Uterus (tissue), 4 donors: Measurements from ENCODE around the gene PRDX2. TPM values are rescaled to one million over a fixed set of nuclear protein-coding genes. Genes with fewer than 3 reads are reported as not detected.

ENCODE experiments used
- DNase-seq, 2 donors: peaks; one replicate each; pipeline ENCODE4 v3.0.0-alpha.2; 2019 to 2020
- H3K27ac ChIP-seq, 2 donors: fragments of 200-600 bp; sonication (generic); 1 replicate in 1 of 2; 2 replicates in 1 of 2; pipeline ENCODE4 v1.5.1; 2016 to 2018
- H3K27me3 ChIP-seq, 2 donors: fragments of 200-600 bp; sonication (generic); one replicate each; pipeline ENCODE4 v1.5.1; 2018 to 2019; ENCODE audit warnings: control low read depth in 1 of 2
- H3K36me3 ChIP-seq, 2 donors: fragments of 200-600 bp; sonication (generic); one replicate each; pipeline ENCODE4 v1.5.1; 2019; ENCODE audit warnings: control low read depth in 1 of 2
- H3K4me1 ChIP-seq, 2 donors: fragments of 200-600 bp; sonication (generic); one replicate each; pipeline ENCODE4 v1.5.1; 2018 to 2019; ENCODE audit warnings: control low read depth in 1 of 2
- H3K4me3 ChIP-seq, 2 donors: fragments of 200-600 bp; sonication (generic); 1 replicate in 1 of 2; 2 replicates in 1 of 2; pipeline ENCODE4 v1.5.1; 2018 to 2019; ENCODE audit warnings: mild to moderate bottlenecking in 1 of 2
- H3K9me3 ChIP-seq, 2 donors: fragments of 200-600 bp; sonication (generic); one replicate each; pipeline ENCODE4 v1.5.1; 2019; ENCODE audit warnings: control low read depth in 1 of 2
- POLR2A ChIP-seq, 2 donors: fragments of 450-650 bp; IDR thresholded peaks; one replicate each; pipeline ENCODE4 v1.6.1; 2016; ENCODE audit warnings: antibody characterized with exemption in 2 of 2, mild to moderate bottlenecking in 1 of 2, moderate library complexity in 1 of 2
- intact Hi-C: fragments of 100-400 bp; cut with DNase I; formaldehyde crosslinking; loops from one replicate; pipeline ENCODE4 v1.15.1; 2023; ENCODE audit warnings: low total_unique reads
- microRNA-seq: library from miRNA; unstranded; fragments of <30 nt; microRNA quantifications from one replicate; pipeline ENCODE4, GENCODE V29; 2016; ENCODE audit warnings: borderline microRNAs expressed, borderline replicate concordance
- small RNA-seq: library from RNA; depleted of rRNA; stranded (forward); fragments of <200 nt; gene quantifications from one replicate; pipeline ENCODE3, GENCODE V24; 2016
- total RNA-seq, 4 donors: library from RNA; depleted of rRNA in 3 of 4; stranded (reverse); fragments of >200 nt in 3 of 4; gene quantifications; one replicate each; pipeline versions ENCODE4 v1.1.0 to v1.2.4, GENCODE V29; 2014 to 2023
- TF ChIP-seq, protein P1 (sequence below), 4 experiments: fragments of 200-600 bp in 2 of 4; fragments of 450-650 bp in 2 of 4; sonication (generic) in 2 of 4; IDR thresholded peaks; one replicate each; pipeline ENCODE4 v1.5.1; 2016 to 2019; ENCODE audit warnings: antibody characterized with exemption in 4 of 4, mild to moderate bottlenecking in 2 of 4, moderate library complexity in 1 of 4
- donor health status: DM: yes; HTN: yes; CAD: no.

PRDX2 gene
- total RNA-seq, 4 donors from 2014 or later: 148 to 178 (median 163) TPM

DNA sequence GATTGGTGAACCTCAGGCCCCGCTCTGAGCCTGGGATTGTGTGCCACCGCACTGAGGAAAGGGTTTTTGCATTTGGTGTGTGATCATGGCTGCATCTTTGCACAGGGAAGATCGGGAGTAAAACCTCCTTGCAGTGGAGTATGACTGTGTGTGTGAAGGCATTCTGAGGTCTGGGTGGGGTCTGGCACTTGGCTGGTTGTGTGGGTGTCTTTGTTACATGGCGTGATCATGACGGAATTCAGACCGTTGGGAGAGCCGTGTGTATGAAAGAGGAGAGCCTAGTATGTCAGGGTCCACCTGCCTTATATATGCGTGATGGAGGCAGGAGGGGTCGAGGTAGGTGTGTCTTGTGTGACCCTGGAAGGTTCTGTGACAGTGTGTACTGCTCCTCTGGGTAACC is 50.7 kb downstream of the PRDX2 start:
- H3K27me3 ChIP-seq: no peaks in the 10 kb centered on the region
- no peak overlapping the region for H3K27ac ChIP-seq
- H3K4me3 ChIP-seq: no peak overlapping the region
- H3K4me1 ChIP-seq: no peaks in the 10 kb centered on the region
- TF ChIP-seq, protein P1, sequence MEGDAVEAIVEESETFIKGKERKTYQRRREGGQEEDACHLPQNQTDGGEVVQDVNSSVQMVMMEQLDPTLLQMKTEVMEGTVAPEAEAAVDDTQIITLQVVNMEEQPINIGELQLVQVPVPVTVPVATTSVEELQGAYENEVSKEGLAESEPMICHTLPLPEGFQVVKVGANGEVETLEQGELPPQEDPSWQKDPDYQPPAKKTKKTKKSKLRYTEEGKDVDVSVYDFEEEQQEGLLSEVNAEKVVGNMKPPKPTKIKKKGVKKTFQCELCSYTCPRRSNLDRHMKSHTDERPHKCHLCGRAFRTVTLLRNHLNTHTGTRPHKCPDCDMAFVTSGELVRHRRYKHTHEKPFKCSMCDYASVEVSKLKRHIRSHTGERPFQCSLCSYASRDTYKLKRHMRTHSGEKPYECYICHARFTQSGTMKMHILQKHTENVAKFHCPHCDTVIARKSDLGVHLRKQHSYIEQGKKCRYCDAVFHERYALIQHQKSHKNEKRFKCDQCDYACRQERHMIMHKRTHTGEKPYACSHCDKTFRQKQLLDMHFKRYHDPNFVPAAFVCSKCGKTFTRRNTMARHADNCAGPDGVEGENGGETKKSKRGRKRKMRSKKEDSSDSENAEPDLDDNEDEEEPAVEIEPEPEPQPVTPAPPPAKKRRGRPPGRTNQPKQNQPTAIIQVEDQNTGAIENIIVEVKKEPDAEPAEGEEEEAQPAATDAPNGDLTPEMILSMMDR (IDR thresholded peaks at IDR 0.05): no peak
- no peak for TF ChIP-seq POLR2A (IDR thresholded peaks at IDR 0.05)
- no peak for DNase-seq
- peaks cover 0 to 12% of the 10 kb centered on the region in 2 donors for H3K9me3 ChIP-seq
- intact Hi-C loops: no loop called here
- no peaks in the 10 kb centered on the region for H3K36me3 ChIP-seq

DNA sequence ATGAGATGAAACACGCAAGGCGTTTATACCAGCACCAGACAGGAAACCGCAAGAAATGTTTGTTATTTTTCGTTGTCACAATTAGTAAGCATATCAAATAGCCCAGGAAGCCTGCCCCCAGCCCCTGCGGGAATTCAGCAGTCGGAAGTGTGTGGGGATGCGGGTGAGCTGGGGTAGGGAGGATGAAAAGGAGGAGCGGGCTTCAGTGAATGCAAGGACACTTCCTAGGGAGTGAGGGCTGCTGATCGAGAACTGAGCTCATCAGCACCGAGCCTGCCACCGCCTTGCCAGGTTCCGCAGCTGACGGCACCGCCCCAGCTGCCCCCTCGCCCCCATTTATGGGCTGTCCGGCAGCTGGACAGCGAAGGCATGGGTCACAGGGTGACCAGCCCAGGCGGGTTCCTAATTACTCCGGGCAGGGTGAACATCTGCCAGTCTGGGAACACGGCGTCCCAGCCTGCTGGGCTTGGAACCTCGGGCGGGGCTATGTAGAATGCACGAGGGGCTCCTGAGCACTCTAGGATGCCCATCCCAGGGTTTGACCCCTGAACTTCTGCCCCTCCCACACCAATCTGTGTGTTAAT is 51.6 kb downstream of the PRDX2 start:
- TF ChIP-seq, protein P1 (IDR thresholded peaks at IDR 0.05): no peak
- no peak for TF ChIP-seq POLR2A (IDR thresholded peaks at IDR 0.05)
- Histone ChIP-seq H3K27me3 (no peaks in the 10 kb centered on the region), H3K36me3 (no peaks in the 10 kb centered on the region), H3K27ac (no peak overlapping the region), H3K9me3 (peaks cover 0 to 12% of the 10 kb centered on the region in 2 donors), H3K4me1 (no peaks in the 10 kb centered on the region), H3K4me3 (no peak overlapping the region)
- intact Hi-C loops: no loop called here
- DNase-seq: no peak

DNA sequence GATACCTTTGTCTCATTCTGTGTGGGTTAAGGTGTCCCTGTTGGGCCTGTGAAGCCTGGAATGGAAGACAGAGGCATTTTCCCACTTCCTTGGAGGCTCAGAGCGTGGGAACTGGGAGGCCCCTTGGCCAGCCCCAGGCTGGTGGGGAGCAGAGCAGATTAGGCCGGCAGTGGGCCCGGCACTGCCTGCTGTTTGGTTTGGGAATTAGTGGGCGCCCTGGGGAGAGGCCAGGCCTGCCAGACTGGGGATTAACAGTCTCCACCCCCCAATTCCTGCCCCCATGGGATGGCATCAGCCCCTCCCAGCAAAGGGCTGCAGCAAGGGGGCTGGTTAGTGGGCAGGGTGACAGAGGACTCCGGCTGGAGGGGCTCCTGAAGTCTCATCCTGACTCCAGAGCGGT is 53.1 kb downstream of the PRDX2 start:
- no peaks in the 10 kb centered on the region for H3K27me3 ChIP-seq
- TF ChIP-seq POLR2A (IDR thresholded peaks at IDR 0.05): no peak
- TF ChIP-seq, protein P1 (IDR thresholded peaks at IDR 0.05): no peak
- DNase-seq: no peak
- intact Hi-C loops: no loop called here
- no peaks in the 10 kb centered on the region for H3K4me1 ChIP-seq
- no peak overlapping the region for H3K27ac ChIP-seq
- peaks cover 0 to 12% of the 10 kb centered on the region in 2 donors for H3K9me3 ChIP-seq
- no peaks in the 10 kb centered on the region for H3K36me3 ChIP-seq
- no peak overlapping the region for H3K4me3 ChIP-seq

Small RNA genes within 50 kb of the gene (microRNA-seq; reads per million reads assigned to microRNA genes)
- not detected for gene MIR5684

Small RNA genes within 50 kb of the gene (small RNA-seq; reads per million reads assigned to genes)
- gene MIR5684: not detected

Other genes starting within 250 kb of the PRDX2 start
- gene ZNF490, start 191.0 kb downstream of the PRDX2 start, total RNA-seq: 10 to 100 TPM in 2 of 4 donors, 1 to 10 TPM in 1, under 1 TPM in 1; 0.59 to 15.4 (median 8.1) TPM
- gene ZNF791, start 190.9 kb downstream of the PRDX2 start, total RNA-seq: 10 to 100 TPM; 22.9 to 67.9 (median 37.1) TPM
- gene MAN2B1, start 135.1 kb downstream of the PRDX2 start, total RNA-seq: 10 to 100 TPM; 15.9 to 54.1 (median 42.8) TPM
- 10 to 100 TPM in 2 of 4 donors, 1 to 10 TPM in 2; 1.5 to 24.7 (median 8.5) TPM for gene WDR83, start 135.0 kb downstream of the PRDX2 start, total RNA-seq
- 100 to 1,000 TPM in 2 of 4 donors, 10 to 100 TPM in 2; 70.9 to 125 (median 97.1) TPM for gene DHPS, start 119.9 kb downstream of the PRDX2 start, total RNA-seq
- not detected for gene GNG14, start 113.8 kb downstream of the PRDX2 start, total RNA-seq
- gene FBXW9, start 105.2 kb downstream of the PRDX2 start, total RNA-seq: 1 to 10 TPM in 2 of 4 donors, not detected in 2; 3.8 to 9.5 TPM
- gene TNPO2, start 77.9 kb downstream of the PRDX2 start, total RNA-seq: 10 to 100 TPM; 29.7 to 92.9 (median 71.2) TPM
- gene TRIR, start 67.1 kb downstream of the PRDX2 start, total RNA-seq: 100 to 1,000 TPM in 3 of 4 donors, 10 to 100 TPM in 1; 88.8 to 490 (median 244) TPM
- gene GET3, start 64.3 kb downstream of the PRDX2 start, total RNA-seq: 10 to 100 TPM; 15.4 to 57.4 (median 36.4) TPM
- under 1 TPM in 2 of 4 donors, not detected in 2; 0.14 to 0.29 TPM for gene BEST2, start 50.0 kb downstream of the PRDX2 start, total RNA-seq
- gene HOOK2, start 26.2 kb downstream of the PRDX2 start, total RNA-seq: 10 to 100 TPM in 2 of 4 donors, 1 to 10 TPM in 1, under 1 TPM in 1; 0.59 to 37.5 (median 14.0) TPM
- 100 to 1,000 TPM in 1 of 4 donors, 10 to 100 TPM in 3; 47.4 to 417 (median 81.5) TPM for gene JUNB, start 10.3 kb downstream of the PRDX2 start, total RNA-seq
- gene THSD8, start 269 bp upstream of the PRDX2 start, total RNA-seq: 1 to 10 TPM in 1 of 4 donors, not detected in 3; 4.1 TPM
- 10 to 100 TPM in 1 of 4 donors, 1 to 10 TPM in 3; 2.3 to 18.9 (median 3.1) TPM for gene RNASEH2A, start 4.8 kb upstream of the PRDX2 start, total RNA-seq
- gene RTBDN, start 32.8 kb upstream of the PRDX2 start, total RNA-seq: not detected
- 1 to 10 TPM in 1 of 4 donors, not detected in 3; 1.2 TPM for gene MAST1, start 36.7 kb upstream of the PRDX2 start, total RNA-seq
- gene DNASE2, start 79.6 kb upstream of the PRDX2 start, total RNA-seq: 10 to 100 TPM; 19.0 to 65.8 (median 31.0) TPM
- under 1 TPM in 2 of 4 donors, not detected in 2; 0.77 to 0.97 TPM for gene KLF1, start 85.4 kb upstream of the PRDX2 start, total RNA-seq
- gene GCDH, start 89.4 kb upstream of the PRDX2 start, total RNA-seq: 10 to 100 TPM in 3 of 4 donors, 1 to 10 TPM in 1; 6.8 to 47.9 (median 18.2) TPM
- under 1 TPM in 2 of 4 donors, not detected in 2; 0.41 to 0.49 TPM for gene SYCE2, start 117.5 kb upstream of the PRDX2 start, total RNA-seq
- 10 to 100 TPM in 2 of 4 donors, 1 to 10 TPM in 2; 4.6 to 47.8 (median 20.5) TPM for gene FARSA, start 131.9 kb upstream of the PRDX2 start, total RNA-seq
- 100 to 1,000 TPM; 166 to 616 (median 392) TPM for gene CALR, start 136.8 kb upstream of the PRDX2 start, total RNA-seq
- 100 to 1,000 TPM in 1 of 4 donors, 10 to 100 TPM in 3; 13.3 to 105 (median 64.4) TPM for gene RAD23A, start 144.1 kb upstream of the PRDX2 start, total RNA-seq
- gene GADD45GIP1, start 155.4 kb upstream of the PRDX2 start, total RNA-seq: 10 to 100 TPM in 2 of 4 donors, 1 to 10 TPM in 2; 3.3 to 76.8 (median 12.8) TPM
- gene DAND5, start 167.8 kb upstream of the PRDX2 start, total RNA-seq: under 1 TPM in 1 of 4 donors, not detected in 3; 0.14 TPM
- gene NFIX, start 193.7 kb upstream of the PRDX2 start, total RNA-seq: 100 to 1,000 TPM in 2 of 4 donors, 10 to 100 TPM in 2; 27.4 to 381 (median 78.4) TPM